ENCODE data around the gene CEP63.
"Not testable (repeated sequence)": the region's sequence is repeated elsewhere in the genome, so short reads cannot be mapped to it uniquely, and the experiment has no call there.

The CEP63 gene

GRCh38 chr3:134567605-134568004 is 81.7 kb downstream of the CEP63 start:
- DNase-seq (ENCODE audit: low spot score) (no peak), ATAC-seq (ENCODE audit: low read depth) (peak; percentile 41; the same call in 2 of the 3 replicates)
- Histone ChIP-seq H3K4me3 (ENCODE audit: severe bottlenecking) (no peak overlapping the region), H3K36me3 (ENCODE audit: low read depth) (no peaks in the 10 kb centered on the region), H3K27me3 (ENCODE audit: insufficient read depth, poor library complexity, severe bottlenecking) (no peaks in the 10 kb centered on the region), H3K4me1 (ENCODE audit: insufficient read depth, poor library complexity, severe bottlenecking) (no peaks in the 10 kb centered on the region), H3K27ac (ENCODE audit: poor library complexity, severe bottlenecking) (no peak overlapping the region), H3K9me3 (ENCODE audit: severe bottlenecking) (no peaks in the 10 kb centered on the region)
- TF ChIP-seq, protein P1, sequence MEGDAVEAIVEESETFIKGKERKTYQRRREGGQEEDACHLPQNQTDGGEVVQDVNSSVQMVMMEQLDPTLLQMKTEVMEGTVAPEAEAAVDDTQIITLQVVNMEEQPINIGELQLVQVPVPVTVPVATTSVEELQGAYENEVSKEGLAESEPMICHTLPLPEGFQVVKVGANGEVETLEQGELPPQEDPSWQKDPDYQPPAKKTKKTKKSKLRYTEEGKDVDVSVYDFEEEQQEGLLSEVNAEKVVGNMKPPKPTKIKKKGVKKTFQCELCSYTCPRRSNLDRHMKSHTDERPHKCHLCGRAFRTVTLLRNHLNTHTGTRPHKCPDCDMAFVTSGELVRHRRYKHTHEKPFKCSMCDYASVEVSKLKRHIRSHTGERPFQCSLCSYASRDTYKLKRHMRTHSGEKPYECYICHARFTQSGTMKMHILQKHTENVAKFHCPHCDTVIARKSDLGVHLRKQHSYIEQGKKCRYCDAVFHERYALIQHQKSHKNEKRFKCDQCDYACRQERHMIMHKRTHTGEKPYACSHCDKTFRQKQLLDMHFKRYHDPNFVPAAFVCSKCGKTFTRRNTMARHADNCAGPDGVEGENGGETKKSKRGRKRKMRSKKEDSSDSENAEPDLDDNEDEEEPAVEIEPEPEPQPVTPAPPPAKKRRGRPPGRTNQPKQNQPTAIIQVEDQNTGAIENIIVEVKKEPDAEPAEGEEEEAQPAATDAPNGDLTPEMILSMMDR (IDR thresholded peaks at IDR 0.05; ENCODE audit: poor library complexity, severe bottlenecking), result no peak

DNA sequence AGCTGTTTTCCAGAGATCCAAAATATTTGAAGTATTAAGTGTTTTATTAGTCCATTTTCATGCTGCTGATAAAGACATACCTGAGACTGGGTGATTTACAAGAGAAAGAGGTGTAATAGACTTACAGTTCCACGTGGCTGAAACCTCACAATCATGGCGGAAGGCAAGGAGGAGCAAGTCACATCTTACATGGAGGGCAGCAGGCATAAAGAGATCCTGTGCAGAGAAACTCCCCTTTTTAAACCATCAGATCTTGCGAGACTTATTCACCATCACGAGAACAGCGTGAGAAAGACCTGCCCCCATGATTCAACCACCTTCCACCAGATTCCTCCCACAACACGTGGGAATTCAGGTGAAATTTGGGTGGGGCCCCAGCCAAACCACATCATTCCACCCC is 82.9 kb downstream of the CEP63 start:
- TF ChIP-seq, protein P1 (IDR thresholded peaks at IDR 0.05; ENCODE audit: poor library complexity, severe bottlenecking), result no peak
- Histone ChIP-seq H3K4me3 (ENCODE audit: severe bottlenecking) (no peak overlapping the region), H3K9me3 (ENCODE audit: severe bottlenecking) (no peaks in the 10 kb centered on the region), H3K27ac (ENCODE audit: poor library complexity, severe bottlenecking) (no peak overlapping the region), H3K27me3 (ENCODE audit: insufficient read depth, poor library complexity, severe bottlenecking) (no peaks in the 10 kb centered on the region), H3K4me1 (ENCODE audit: insufficient read depth, poor library complexity, severe bottlenecking) (no peaks in the 10 kb centered on the region), H3K36me3 (ENCODE audit: low read depth) (no peaks in the 10 kb centered on the region)
- ATAC-seq (ENCODE audit: low read depth) (no peak), DNase-seq (ENCODE audit: low spot score) (no peak)

DNA sequence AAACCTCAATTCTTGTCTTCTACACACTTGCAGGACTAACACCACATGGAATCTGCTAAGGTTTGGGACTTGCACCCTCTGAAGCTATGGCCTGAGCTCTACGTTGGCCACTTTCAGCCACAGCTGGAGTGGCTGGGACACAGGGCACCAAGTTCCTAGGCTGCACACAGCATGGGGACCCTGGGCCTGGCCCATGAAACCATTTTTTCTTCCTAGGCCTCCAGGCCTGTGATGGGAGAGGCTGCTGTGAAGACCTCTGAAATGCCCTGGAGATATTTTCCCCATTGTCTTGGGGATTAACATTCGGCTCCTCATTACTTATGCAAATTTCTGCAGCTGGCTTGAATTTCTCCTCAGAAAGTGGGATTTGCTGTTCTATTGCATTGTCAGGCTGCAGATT is 84.0 kb downstream of the CEP63 start:
- not testable (repeated sequence) for H3K36me3 ChIP-seq (ENCODE audit: low read depth); H3K4me1 ChIP-seq (ENCODE audit: insufficient read depth, poor library complexity, severe bottlenecking); H3K9me3 ChIP-seq (ENCODE audit: severe bottlenecking); DNase-seq (ENCODE audit: low spot score); H3K4me3 ChIP-seq (ENCODE audit: severe bottlenecking); H3K27ac ChIP-seq (ENCODE audit: poor library complexity, severe bottlenecking); H3K27me3 ChIP-seq (ENCODE audit: insufficient read depth, poor library complexity, severe bottlenecking); ATAC-seq (ENCODE audit: low read depth)

DNA sequence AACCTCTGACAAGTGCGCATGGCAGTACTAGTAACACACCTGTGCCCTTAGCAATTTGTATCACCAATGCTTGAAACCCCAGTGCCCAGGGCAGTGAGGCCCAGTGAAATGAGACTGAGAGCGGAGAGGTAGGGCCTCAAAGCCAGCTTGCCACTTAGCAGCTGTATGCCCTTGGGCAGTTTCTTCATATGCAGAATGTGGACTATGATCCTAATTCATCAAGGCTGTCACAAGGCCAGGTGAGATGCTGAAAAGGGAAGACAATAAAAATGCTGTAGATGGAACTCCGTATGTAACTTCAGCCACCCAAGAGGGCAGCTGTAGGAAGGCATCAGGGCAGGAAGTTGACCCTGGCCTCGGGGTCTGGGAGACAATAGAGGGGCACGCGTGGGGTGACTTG is 90.6 kb downstream of the CEP63 start:
- ATAC-seq (ENCODE audit: low read depth), result no peak
- H3K4me3 ChIP-seq (ENCODE audit: severe bottlenecking), result no peak overlapping the region
- H3K4me1 ChIP-seq (ENCODE audit: insufficient read depth, poor library complexity, severe bottlenecking), result no peaks in the 10 kb centered on the region
- H3K27me3 ChIP-seq (ENCODE audit: insufficient read depth, poor library complexity, severe bottlenecking), result no peaks in the 10 kb centered on the region
- TF ChIP-seq, protein P1 (IDR thresholded peaks at IDR 0.05; ENCODE audit: poor library complexity, severe bottlenecking), result no peak
- no peaks in the 10 kb centered on the region for H3K9me3 ChIP-seq (ENCODE audit: severe bottlenecking)
- no peak overlapping the region for H3K27ac ChIP-seq (ENCODE audit: poor library complexity, severe bottlenecking)
- no peaks in the 10 kb centered on the region for H3K36me3 ChIP-seq (ENCODE audit: low read depth)
- no peak for DNase-seq (ENCODE audit: low spot score)

GRCh38 chr3:134576831-134577230 is 91.0 kb downstream of the CEP63 start:
- ATAC-seq (ENCODE audit: low read depth) (no peak), DNase-seq (ENCODE audit: low spot score) (no peak)
- Histone ChIP-seq H3K4me3 (ENCODE audit: severe bottlenecking) (no peak overlapping the region), H3K27me3 (ENCODE audit: insufficient read depth, poor library complexity, severe bottlenecking) (no peaks in the 10 kb centered on the region), H3K4me1 (ENCODE audit: insufficient read depth, poor library complexity, severe bottlenecking) (no peaks in the 10 kb centered on the region), H3K27ac (ENCODE audit: poor library complexity, severe bottlenecking) (no peak overlapping the region), H3K9me3 (ENCODE audit: severe bottlenecking) (no peaks in the 10 kb centered on the region), H3K36me3 (ENCODE audit: low read depth) (no peaks in the 10 kb centered on the region)
- TF ChIP-seq, protein P1 (IDR thresholded peaks at IDR 0.05; ENCODE audit: poor library complexity, severe bottlenecking), result no peak

Data from RWPE2 (cell line).